DND-41 (cell line): ENCODE results near the gene LRRTM4.

Experiments used
- ATAC-seq: fragments of 200-7000 bp; cut with Tn5 transposase; 3 replicates; pipeline ENCODE4 v1.9.1; 2021; ENCODE audit warnings: low read depth; ENCODE audit not compliant: insufficient read depth
- DNase-seq: peaks from one replicate; pipeline ENCODE4 v3.0.0-alpha.2; 2020
- H2AFZ ChIP-seq: 2 replicates; pipeline ENCODE4 v1.6.0; 2012; ENCODE audit warnings: low read depth, low read length
- H3K27ac ChIP-seq: 2 replicates; pipeline ENCODE4 v1.5.1; 2012; ENCODE audit warnings: low read length, inconsistent platforms
- H3K27me3 ChIP-seq: fragments of 200-600 bp; sonication (generic); 2 replicates; pipeline ENCODE4 v1.6.0; 2012; ENCODE audit warnings: low read length, mild to moderate bottlenecking, inconsistent platforms; ENCODE audit not compliant: insufficient read depth, poor library complexity
- H3K36me3 ChIP-seq: 2 replicates; pipeline ENCODE4 v1.5.1; 2012; ENCODE audit warnings: low read length, inconsistent platforms; ENCODE audit not compliant: insufficient read depth
- H3K4me1 ChIP-seq: 2 replicates; pipeline ENCODE4 v1.5.1; 2012; ENCODE audit warnings: mild to moderate bottlenecking, low read length; ENCODE audit not compliant: insufficient read depth
- H3K4me2 ChIP-seq: 2 replicates; pipeline ENCODE4 v1.6.0; 2012; ENCODE audit warnings: mild to moderate bottlenecking, moderate library complexity, low read length, inconsistent platforms; ENCODE audit not compliant: insufficient read depth
- H3K4me3 ChIP-seq, 2 experiments: fragments of 200-600 bp in 1 of 2; shearing (Covaris generic) in 1 of 2; 2 replicates each; pipeline ENCODE4 v1.5.1; 2012 to 2016; ENCODE audit warnings: inconsistent platforms in 2 of 2, low read length in 2 of 2, mild to moderate bottlenecking in 2 of 2, low read depth in 1 of 2, moderate library complexity in 1 of 2
- H3K79me2 ChIP-seq: 2 replicates; pipeline ENCODE4 v1.6.0; 2012; ENCODE audit warnings: low read length, inconsistent platforms; ENCODE audit not compliant: insufficient read depth
- H3K9ac ChIP-seq: 2 replicates; pipeline ENCODE4 v1.6.0; 2012; ENCODE audit warnings: low read depth, mild to moderate bottlenecking, inconsistent platforms, low read length, moderate library complexity
- H3K9me3 ChIP-seq: 2 replicates; pipeline ENCODE4 v1.5.1; 2012; ENCODE audit warnings: low read length, moderate library complexity, mild to moderate bottlenecking, inconsistent platforms; ENCODE audit not compliant: insufficient read depth, severe bottlenecking
- H4K20me1 ChIP-seq: 2 replicates; pipeline ENCODE4 v1.6.0; 2012; ENCODE audit warnings: low read length; ENCODE audit not compliant: insufficient read depth
- CTCF ChIP-seq: IDR thresholded peaks from 2 replicates; pipeline ENCODE4 v1.5.1; 2012; ENCODE audit warnings: borderline replicate concordance, low read length, moderate library complexity, mild to moderate bottlenecking; ENCODE audit not compliant: poor library complexity, severe bottlenecking; ENCODE audit errors: extremely low read depth
- EZH2 ChIP-seq: IDR thresholded peaks from 3 replicates; pipeline ENCODE4 v1.6.1; 2012; ENCODE audit warnings: borderline replicate concordance, low read depth, mild to moderate bottlenecking, moderate library complexity, low read length, inconsistent platforms; ENCODE audit not compliant: severe bottlenecking

The LRRTM4 gene

GRCh38 chr2:77521931-77522470 is at the start of gene LRRTM4:
LRRTM4 (minus strand) TSS chr2:77522376.
- no peaks in the 10 kb centered on the region for H3K4me1 ChIP-seq
- H2AFZ ChIP-seq, result no peak within 1 kb of the TSS
- H3K4me3 ChIP-seq, result no peak within 1 kb of the TSS
- no peaks in the 10 kb centered on the region for H4K20me1 ChIP-seq
- no peak for DNase-seq
- ATAC-seq, result no peak
- no peak within 1 kb of the TSS for H3K27ac ChIP-seq
- no peaks in the 10 kb centered on the region for H3K36me3 ChIP-seq
- no peaks in the 10 kb centered on the region for H3K79me2 ChIP-seq
- H3K27me3 ChIP-seq, result no peaks in the 10 kb centered on the region
- no peak for TF ChIP-seq EZH2
- TF ChIP-seq CTCF, result no peak
- H3K9ac ChIP-seq, result no peak within 1 kb of the TSS
- H3K9me3 ChIP-seq, result no peaks in the 10 kb centered on the region
- no peak within 1 kb of the TSS for H3K4me2 ChIP-seq

- TF ChIP-seq EZH2 (no peak), CTCF (no peak)
Observed at GRCh38 chr2:77571545-77571944, 49.4 kb upstream of the LRRTM4 start.

DNA sequence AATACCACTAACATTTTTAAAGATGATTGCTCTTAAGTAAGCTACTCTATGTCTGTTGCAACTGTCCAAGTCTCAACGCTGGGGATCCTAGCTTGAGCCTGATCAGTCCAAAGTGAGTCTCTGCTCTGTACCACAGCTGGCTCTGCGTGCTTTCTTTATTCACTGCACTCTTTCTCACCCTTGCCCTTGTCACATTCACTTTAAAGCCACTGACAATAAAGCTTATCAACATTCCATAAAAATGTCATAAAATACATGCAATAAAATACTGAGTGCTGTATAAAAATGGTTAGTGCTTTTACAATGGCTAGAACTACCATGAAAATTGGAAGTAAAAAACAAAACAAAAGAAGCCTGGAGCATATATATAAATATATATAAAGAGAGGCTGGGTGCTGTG is 45.5 kb upstream of the LRRTM4 start:
- Histone ChIP-seq H3K9ac (no peak overlapping the region), H3K4me3 (no peak overlapping the region), H2AFZ (no peak overlapping the region), H3K9me3 (no peaks in the 10 kb centered on the region), H4K20me1 (no peaks in the 10 kb centered on the region), H3K4me1 (no peaks in the 10 kb centered on the region), H3K27ac (no peak overlapping the region), H3K36me3 (no peaks in the 10 kb centered on the region), H3K79me2 (no peaks in the 10 kb centered on the region), H3K4me2 (no peak overlapping the region), H3K27me3 (no peaks in the 10 kb centered on the region)
- TF ChIP-seq CTCF (no peak), EZH2 (no peak)
- ATAC-seq (no peak), DNase-seq (no peak)

More at GRCh38 chr2:77571545-77571944, 49.4 kb upstream of the LRRTM4 start:
- Histone ChIP-seq H3K9ac (no peak overlapping the region), H2AFZ (no peak overlapping the region), H3K27ac (no peak overlapping the region), H3K36me3 (no peaks in the 10 kb centered on the region), H3K4me2 (no peak overlapping the region), H3K9me3 (no peaks in the 10 kb centered on the region), H3K79me2 (no peaks in the 10 kb centered on the region), H3K27me3 (no peaks in the 10 kb centered on the region), H3K4me1 (no peaks in the 10 kb centered on the region), H4K20me1 (no peaks in the 10 kb centered on the region), H3K4me3 (no peak overlapping the region)
- DNase-seq (no peak), ATAC-seq (no peak)

DNA sequence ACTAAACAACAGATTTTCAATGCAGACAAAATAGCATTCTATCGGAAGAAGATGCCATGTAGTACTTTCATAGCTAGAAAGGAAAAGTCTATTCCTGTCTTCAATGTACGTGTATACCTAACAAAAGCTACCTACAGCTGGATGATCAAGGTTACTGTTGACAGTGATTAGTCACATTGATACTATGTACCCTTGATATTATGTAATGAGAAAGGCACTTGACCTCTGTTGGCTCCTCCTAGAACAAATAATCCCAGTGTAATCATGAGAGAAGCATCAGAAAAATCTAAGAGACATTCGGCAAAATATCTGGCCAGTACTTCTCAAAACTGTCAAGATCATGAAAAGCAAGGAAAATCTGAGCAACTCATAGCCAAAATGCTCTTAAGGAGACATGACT is 44.4 kb upstream of the LRRTM4 start:
- no peaks in the 10 kb centered on the region for H3K79me2 ChIP-seq
- ATAC-seq (no peak), DNase-seq (no peak)

More for the DNA sequence above, 44.4 kb upstream of the LRRTM4 start:
- Histone ChIP-seq H3K9ac (no peak overlapping the region), H2AFZ (no peak overlapping the region), H3K9me3 (no peaks in the 10 kb centered on the region), H4K20me1 (no peaks in the 10 kb centered on the region), H3K4me1 (no peaks in the 10 kb centered on the region), H3K4me2 (no peak overlapping the region), H3K27me3 (no peaks in the 10 kb centered on the region), H3K27ac (no peak overlapping the region), H3K4me3 (no peak overlapping the region), H3K36me3 (no peaks in the 10 kb centered on the region)
- no peak for TF ChIP-seq CTCF
- TF ChIP-seq EZH2, result no peak
